Chondrocyte (in vitro differentiated cells): Measurements from ENCODE around the gene KCNN4. TPM values are rescaled to one million over a fixed set of nuclear protein-coding genes. Genes with fewer than 3 reads are reported as not detected.

ENCODE experiments used
- DNase-seq: peaks from one replicate; pipeline ENCODE4 v3.0.0; 2021; ENCODE audit warnings: mixed read lengths, low spot score
- H3K27ac Mint-ChIP-seq: one replicate; pipeline ENCODE4 v1.8.0; 2021; ENCODE audit warnings: mild to moderate bottlenecking, moderate library complexity, mixed read lengths; ENCODE audit not compliant: unreplicated experiment
- H3K27me3 Mint-ChIP-seq: 2 replicates; pipeline ENCODE4 v1.8.0; 2021; ENCODE audit warnings: low read depth, mixed read lengths
- H3K36me3 Mint-ChIP-seq: 2 replicates; pipeline ENCODE4 v1.8.0; 2021; ENCODE audit warnings: low read depth, mixed read lengths
- H3K4me1 Mint-ChIP-seq: 2 replicates; pipeline ENCODE4 v1.8.0; 2021; ENCODE audit warnings: low read depth, mild to moderate bottlenecking, mixed read lengths
- H3K4me3 Mint-ChIP-seq: one replicate; pipeline ENCODE4 v1.8.0; 2021; ENCODE audit warnings: mild to moderate bottlenecking, moderate library complexity, mixed read lengths; ENCODE audit not compliant: unreplicated experiment
- H3K9me3 Mint-ChIP-seq: 2 replicates; pipeline ENCODE4 v1.8.0; 2021; ENCODE audit warnings: low read depth, mixed read lengths
- total RNA-seq: library from RNA; stranded (reverse); gene quantifications from 3 replicates; pipeline ENCODE4 v1.2.1, GENCODE V29; 2021
- TF ChIP-seq, protein P1 (sequence below): fragments of 200-600 bp; sonication (generic); IDR thresholded peaks from 2 replicates; pipeline ENCODE4 v1.5.0; 2021; ENCODE audit warnings: antibody characterized with exemption, mild to moderate bottlenecking, moderate library complexity

KCNN4 gene
- total RNA-seq, 1 donor from 2014 or later = 2.3 TPM

DNA sequence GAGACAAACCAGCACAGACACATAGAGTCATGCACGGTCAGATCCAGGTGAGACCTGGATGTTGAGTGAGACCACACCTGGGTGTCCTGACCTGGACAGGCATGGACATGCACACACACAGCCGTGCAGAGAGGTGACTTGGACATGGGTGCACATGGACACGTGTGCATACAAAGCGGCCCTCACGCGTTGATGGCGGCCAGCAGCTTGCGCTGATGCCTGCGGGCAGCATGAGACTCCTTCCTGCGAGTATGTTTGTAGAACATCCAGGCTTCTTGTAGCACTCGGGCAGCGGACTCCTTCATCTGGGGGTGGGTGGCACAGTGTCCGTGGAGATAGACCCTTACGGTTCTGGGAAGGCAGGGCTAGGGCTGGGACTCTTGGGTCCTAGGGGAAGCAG lies 11.5 kb downstream of the KCNN4 start:
- peak; percentile 83 for DNase-seq
- peaks cover 24% of the 10 kb centered on the region for H3K4me1 Mint-ChIP-seq
- H3K36me3 Mint-ChIP-seq = peaks cover 3% of the 10 kb centered on the region
- H3K27me3 Mint-ChIP-seq = no peaks in the 10 kb centered on the region
- H3K27ac Mint-ChIP-seq = no peak overlapping the region
- TF ChIP-seq, protein P1, sequence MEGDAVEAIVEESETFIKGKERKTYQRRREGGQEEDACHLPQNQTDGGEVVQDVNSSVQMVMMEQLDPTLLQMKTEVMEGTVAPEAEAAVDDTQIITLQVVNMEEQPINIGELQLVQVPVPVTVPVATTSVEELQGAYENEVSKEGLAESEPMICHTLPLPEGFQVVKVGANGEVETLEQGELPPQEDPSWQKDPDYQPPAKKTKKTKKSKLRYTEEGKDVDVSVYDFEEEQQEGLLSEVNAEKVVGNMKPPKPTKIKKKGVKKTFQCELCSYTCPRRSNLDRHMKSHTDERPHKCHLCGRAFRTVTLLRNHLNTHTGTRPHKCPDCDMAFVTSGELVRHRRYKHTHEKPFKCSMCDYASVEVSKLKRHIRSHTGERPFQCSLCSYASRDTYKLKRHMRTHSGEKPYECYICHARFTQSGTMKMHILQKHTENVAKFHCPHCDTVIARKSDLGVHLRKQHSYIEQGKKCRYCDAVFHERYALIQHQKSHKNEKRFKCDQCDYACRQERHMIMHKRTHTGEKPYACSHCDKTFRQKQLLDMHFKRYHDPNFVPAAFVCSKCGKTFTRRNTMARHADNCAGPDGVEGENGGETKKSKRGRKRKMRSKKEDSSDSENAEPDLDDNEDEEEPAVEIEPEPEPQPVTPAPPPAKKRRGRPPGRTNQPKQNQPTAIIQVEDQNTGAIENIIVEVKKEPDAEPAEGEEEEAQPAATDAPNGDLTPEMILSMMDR = no peak
- no peaks in the 10 kb centered on the region for H3K9me3 Mint-ChIP-seq
- no peak overlapping the region for H3K4me3 Mint-ChIP-seq

DNA sequence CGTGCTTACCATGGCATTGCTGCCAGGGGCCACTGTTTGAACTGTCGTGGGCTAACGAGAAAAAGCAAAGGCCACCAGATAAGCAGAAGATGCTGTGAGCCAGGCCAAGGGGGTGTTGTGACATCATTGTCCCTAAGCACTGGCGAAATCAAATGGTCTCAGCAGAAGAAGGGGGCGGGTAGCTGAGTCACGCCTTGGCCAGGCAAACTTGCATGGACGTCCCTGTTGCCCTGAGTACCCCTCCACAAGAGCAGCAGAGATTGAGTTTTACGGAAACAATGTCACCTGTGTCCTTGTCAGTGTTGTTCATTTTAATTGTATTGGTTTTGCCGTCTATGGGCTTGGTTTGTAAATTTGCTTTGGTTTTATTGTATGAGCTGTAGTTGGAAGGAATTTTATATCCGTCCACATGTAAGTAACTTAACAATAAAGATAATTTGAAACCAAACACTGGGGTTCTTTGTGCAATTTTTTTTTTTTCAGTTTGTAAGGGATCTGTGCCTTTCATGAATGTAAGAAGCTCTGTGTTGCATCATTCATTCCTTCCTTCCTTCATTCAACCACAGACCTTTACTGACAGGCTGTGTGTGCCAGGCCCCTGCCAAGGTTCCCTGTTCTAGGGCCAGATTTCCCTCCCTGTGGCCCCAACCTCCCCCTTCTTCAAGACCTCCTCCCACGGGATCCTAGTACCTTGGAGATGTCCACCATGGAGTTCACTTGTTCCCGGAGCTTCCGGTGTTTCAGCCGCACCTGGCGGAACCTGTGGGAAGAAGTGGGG lies 12.3 kb downstream of the KCNN4 start:
- Mint-ChIP-seq H3K27ac (no peak overlapping the region), H3K36me3 (peaks cover 3% of the 10 kb centered on the region), H3K4me3 (no peak overlapping the region), H3K27me3 (no peaks in the 10 kb centered on the region), H3K9me3 (no peaks in the 10 kb centered on the region), H3K4me1 (peaks cover 31% of the 10 kb centered on the region)
- DNase-seq = peak; percentile 55
- TF ChIP-seq, protein P1 = no peak

DNA sequence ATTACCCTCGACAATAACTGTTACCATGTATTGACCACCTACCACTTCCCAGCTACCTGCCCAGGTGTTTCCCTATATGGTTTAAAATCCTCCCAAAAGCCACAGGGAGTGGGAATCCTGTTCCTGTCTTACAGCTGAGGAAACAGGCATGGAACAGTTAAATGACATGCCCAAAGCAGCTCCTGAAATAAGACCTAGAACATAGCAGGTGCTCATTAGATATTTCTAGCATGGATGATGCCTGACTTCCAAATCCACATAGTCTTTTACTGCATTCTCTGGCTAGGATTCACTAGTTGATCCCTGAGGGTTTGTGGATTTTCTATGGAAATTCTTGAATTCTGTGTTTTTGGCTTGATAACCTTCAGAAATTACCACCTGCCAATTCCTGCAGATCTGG lies 13.0 kb downstream of the KCNN4 start:
- no peak overlapping the region for H3K4me3 Mint-ChIP-seq
- DNase-seq = no peak
- no peak overlapping the region for H3K27ac Mint-ChIP-seq
- H3K27me3 Mint-ChIP-seq = no peaks in the 10 kb centered on the region
- H3K36me3 Mint-ChIP-seq = peaks cover 3% of the 10 kb centered on the region
- TF ChIP-seq, protein P1 = no peak
- H3K4me1 Mint-ChIP-seq = peaks cover 37% of the 10 kb centered on the region
- no peaks in the 10 kb centered on the region for H3K9me3 Mint-ChIP-seq

DNA sequence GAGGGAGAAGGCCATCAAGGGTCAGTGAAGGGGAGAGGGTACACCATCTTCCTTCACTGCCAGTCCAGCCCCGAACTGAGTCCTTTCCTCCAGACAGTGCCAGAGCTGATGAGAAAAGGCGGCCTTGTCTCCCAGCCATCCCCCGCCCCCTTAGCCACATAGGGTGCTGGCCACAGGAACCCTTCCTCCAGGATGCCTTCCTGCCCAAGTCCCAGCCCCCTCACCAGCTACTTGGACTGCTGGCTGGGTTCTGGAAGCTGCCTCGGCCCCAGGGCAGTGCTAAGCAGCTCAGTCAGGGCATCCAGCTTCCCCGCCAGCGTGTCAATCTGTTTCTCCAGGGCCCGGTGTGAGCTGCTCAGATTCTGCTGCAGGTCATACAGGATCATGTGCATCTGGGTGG lies 13.5 kb downstream of the KCNN4 start:
- Mint-ChIP-seq H3K36me3 (peaks cover 3% of the 10 kb centered on the region), H3K9me3 (no peaks in the 10 kb centered on the region), H3K27ac (no peak overlapping the region), H3K27me3 (no peaks in the 10 kb centered on the region), H3K4me3 (no peak overlapping the region), H3K4me1 (peaks cover 41% of the 10 kb centered on the region)
- peak; percentile 56 for DNase-seq
- TF ChIP-seq, protein P1 = no peak

DNA sequence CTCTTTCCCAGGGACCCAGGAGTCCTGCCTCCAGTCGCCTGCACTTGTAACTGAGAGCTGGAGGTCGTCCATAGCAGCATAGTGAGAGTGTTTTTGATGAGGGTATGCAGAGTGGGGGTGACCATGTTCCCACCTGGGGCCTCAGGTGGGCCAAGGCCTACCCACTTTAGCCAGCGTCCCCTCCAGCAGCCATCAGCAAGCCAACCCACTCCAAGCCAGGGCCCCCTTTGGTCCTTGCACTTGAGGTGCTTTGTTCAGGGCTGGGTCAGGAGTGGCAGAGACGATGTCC lies 14.1 kb downstream of the KCNN4 start:
- peaks cover 3% of the 10 kb centered on the region for H3K36me3 Mint-ChIP-seq
- no peak overlapping the region for H3K27ac Mint-ChIP-seq
- peaks cover 46% of the 10 kb centered on the region for H3K4me1 Mint-ChIP-seq
- DNase-seq = no peak
- H3K9me3 Mint-ChIP-seq = no peaks in the 10 kb centered on the region
- no peaks in the 10 kb centered on the region for H3K27me3 Mint-ChIP-seq
- H3K4me3 Mint-ChIP-seq = no peak overlapping the region
- TF ChIP-seq, protein P1 = peak; percentile 52
